Vagina (tissue), 2 donors: ENCODE measurements around the gene ALS2CL.

Source experiments
- POLR2A ChIP-seq, 2 donors: fragments of 450-650 bp; IDR thresholded peaks; one replicate each; pipeline ENCODE4 v1.6.1; 2017; ENCODE audit warnings: antibody characterized with exemption in 2 of 2, mild to moderate bottlenecking in 2 of 2, moderate library complexity in 2 of 2
- POLR2AphosphoS5 ChIP-seq, 2 donors: sonication (generic); formaldehyde crosslinking; IDR thresholded peaks; one replicate each; pipeline ENCODE4 v1.9.0; 2017; ENCODE audit warnings: antibody characterized with exemption in 2 of 2, mild to moderate bottlenecking in 2 of 2, low read depth in 1 of 2; ENCODE audit not compliant: insufficient read depth in 1 of 2
- TF ChIP-seq, protein P1 (sequence below), 3 experiments: fragments of 450-650 bp in 2 of 3; fragments of 200-600 bp in 1 of 3; sonication (generic) in 1 of 3; IDR thresholded peaks; one replicate each; pipeline ENCODE4 v1.5.1; 2017 to 2019; ENCODE audit warnings: antibody characterized with exemption in 3 of 3, mild to moderate bottlenecking in 2 of 3, moderate library complexity in 2 of 3

- TF ChIP-seq, protein P1, sequence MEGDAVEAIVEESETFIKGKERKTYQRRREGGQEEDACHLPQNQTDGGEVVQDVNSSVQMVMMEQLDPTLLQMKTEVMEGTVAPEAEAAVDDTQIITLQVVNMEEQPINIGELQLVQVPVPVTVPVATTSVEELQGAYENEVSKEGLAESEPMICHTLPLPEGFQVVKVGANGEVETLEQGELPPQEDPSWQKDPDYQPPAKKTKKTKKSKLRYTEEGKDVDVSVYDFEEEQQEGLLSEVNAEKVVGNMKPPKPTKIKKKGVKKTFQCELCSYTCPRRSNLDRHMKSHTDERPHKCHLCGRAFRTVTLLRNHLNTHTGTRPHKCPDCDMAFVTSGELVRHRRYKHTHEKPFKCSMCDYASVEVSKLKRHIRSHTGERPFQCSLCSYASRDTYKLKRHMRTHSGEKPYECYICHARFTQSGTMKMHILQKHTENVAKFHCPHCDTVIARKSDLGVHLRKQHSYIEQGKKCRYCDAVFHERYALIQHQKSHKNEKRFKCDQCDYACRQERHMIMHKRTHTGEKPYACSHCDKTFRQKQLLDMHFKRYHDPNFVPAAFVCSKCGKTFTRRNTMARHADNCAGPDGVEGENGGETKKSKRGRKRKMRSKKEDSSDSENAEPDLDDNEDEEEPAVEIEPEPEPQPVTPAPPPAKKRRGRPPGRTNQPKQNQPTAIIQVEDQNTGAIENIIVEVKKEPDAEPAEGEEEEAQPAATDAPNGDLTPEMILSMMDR (IDR thresholded peaks at IDR 0.05) = no peak
- TF ChIP-seq POLR2A (IDR thresholded peaks at IDR 0.05) (no peak), POLR2AphosphoS5 (IDR thresholded peaks at IDR 0.05; ENCODE audit: insufficient read depth in 1 of 2, low read depth in 1 of 2) (no peak)
Measured at GRCh38 chr3:46701181-46701939, 7.9 kb upstream of the ALS2CL start, which contains the start of gene TMIE.
